Activated B cell treated with CpG ODN at 0.5 μM for 24 hours (primary cell): ENCODE measurements around the gene TH. TPM values are rescaled to one million over a fixed set of nuclear protein-coding genes. Genes with fewer than 3 reads are reported as not detected.

Experiments
- ATAC-seq: fragments of 200-7000 bp; cut with Tn5 transposase; one replicate; pipeline ENCODE4 v1.10.0; 2021; ENCODE audit warnings: low read depth, mild to moderate bottlenecking, moderate library complexity
- CTCF ChIA-PET: fragments of 350-600 bp; sonication (Branson Sonifier 250); formaldehyde crosslinking; loops from one replicate; lab custom pipeline; 2021; ENCODE audit warnings: antibody characterized with exemption; lab: Charles Lee
- POLR2A ChIA-PET: fragments of 350-600 bp; sonication (Branson Sonifier 250); formaldehyde crosslinking; loops from one replicate; lab custom pipeline; 2021; ENCODE audit warnings: antibody characterized with exemption; lab: Charles Lee
- DNase-seq: peaks from one replicate; pipeline ENCODE4 v3.0.0; 2022
- H3K27ac Mint-ChIP-seq: one replicate; pipeline ENCODE4 v1.8.0; 2020; ENCODE audit warnings: mixed read lengths
- H3K27me3 Mint-ChIP-seq: one replicate; pipeline ENCODE4 v1.8.0; 2021; ENCODE audit warnings: mixed read lengths
- H3K36me3 Mint-ChIP-seq: one replicate; pipeline ENCODE4 v1.8.0; 2021; ENCODE audit warnings: low read depth, mixed read lengths
- H3K4me1 Mint-ChIP-seq: one replicate; pipeline ENCODE4 v1.8.0; 2021; ENCODE audit warnings: mixed read lengths
- H3K4me3 Mint-ChIP-seq: one replicate; pipeline ENCODE4 v1.8.0; 2020; ENCODE audit warnings: mild to moderate bottlenecking, mixed read lengths
- H3K9me3 Mint-ChIP-seq: one replicate; pipeline ENCODE4 v1.8.0; 2020; ENCODE audit warnings: mixed read lengths
- intact Hi-C: fragments of 100-400 bp; cut with micrococcal nuclease; formaldehyde crosslinking; loops from one replicate; pipeline ENCODE4 v1.15.1; 2024
- total RNA-seq: library from RNA; stranded (reverse); gene quantifications from 2 replicates; pipeline ENCODE4 v1.2.3, GENCODE V29; 2022
- TF ChIP-seq, protein P1 (sequence below): fragments of 200-600 bp; IDR thresholded peaks from one replicate; pipeline ENCODE4 v1.8.0; 2022; ENCODE audit warnings: antibody characterized with exemption, mild to moderate bottlenecking

The TH gene
- total RNA-seq, 1 donor from 2014 or later = not detected

DNA sequence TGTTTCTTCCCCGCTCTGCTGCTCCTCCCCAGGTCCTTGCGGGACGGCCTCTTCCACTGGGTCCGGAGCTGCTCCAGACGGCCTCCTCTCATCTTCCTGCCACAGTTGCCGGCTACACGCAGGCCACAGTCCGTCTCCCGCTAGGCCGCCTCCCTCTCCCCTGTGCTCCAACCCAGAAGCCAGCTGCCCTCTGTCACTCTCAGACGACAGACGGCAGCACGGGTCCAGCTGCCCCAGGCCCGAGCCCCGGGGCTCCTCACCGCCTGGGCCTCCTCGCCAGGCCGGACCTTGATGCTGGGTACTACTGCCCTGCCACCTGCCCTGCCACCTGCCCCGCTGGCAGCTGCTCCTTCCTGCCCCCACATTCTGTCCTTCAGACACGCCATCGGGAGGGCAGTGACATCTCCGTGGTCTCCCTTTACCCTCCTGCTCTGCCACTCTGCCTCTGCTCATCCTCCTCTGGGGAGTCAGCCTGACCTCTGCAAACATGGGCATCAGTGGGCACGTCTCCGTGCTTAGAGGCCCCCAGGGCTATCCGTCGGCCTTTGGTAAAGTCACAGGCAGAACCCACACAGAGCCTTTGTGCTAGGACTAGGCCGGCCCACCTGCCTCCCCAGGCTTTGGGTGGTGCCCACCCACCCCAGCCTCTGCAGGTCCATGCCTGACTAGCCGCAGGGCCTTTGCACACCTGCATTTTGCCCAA, 43.1 kb upstream of the TH start:
- Mint-ChIP-seq H3K36me3 (no peaks in the 10 kb centered on the region), H3K27me3 (peaks cover 10% of the 10 kb centered on the region), H3K27ac (no peak overlapping the region), H3K4me3 (no peak overlapping the region), H3K4me1 (peaks cover 3% of the 10 kb centered on the region), H3K9me3 (no peaks in the 10 kb centered on the region)
- CTCF ChIA-PET = no interaction called here
- intact Hi-C loops = no loop called here
- POLR2A ChIA-PET = no interaction called here
- ATAC-seq (no peak), DNase-seq (no peak)
- TF ChIP-seq, protein P1, sequence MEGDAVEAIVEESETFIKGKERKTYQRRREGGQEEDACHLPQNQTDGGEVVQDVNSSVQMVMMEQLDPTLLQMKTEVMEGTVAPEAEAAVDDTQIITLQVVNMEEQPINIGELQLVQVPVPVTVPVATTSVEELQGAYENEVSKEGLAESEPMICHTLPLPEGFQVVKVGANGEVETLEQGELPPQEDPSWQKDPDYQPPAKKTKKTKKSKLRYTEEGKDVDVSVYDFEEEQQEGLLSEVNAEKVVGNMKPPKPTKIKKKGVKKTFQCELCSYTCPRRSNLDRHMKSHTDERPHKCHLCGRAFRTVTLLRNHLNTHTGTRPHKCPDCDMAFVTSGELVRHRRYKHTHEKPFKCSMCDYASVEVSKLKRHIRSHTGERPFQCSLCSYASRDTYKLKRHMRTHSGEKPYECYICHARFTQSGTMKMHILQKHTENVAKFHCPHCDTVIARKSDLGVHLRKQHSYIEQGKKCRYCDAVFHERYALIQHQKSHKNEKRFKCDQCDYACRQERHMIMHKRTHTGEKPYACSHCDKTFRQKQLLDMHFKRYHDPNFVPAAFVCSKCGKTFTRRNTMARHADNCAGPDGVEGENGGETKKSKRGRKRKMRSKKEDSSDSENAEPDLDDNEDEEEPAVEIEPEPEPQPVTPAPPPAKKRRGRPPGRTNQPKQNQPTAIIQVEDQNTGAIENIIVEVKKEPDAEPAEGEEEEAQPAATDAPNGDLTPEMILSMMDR = no peak

DNA sequence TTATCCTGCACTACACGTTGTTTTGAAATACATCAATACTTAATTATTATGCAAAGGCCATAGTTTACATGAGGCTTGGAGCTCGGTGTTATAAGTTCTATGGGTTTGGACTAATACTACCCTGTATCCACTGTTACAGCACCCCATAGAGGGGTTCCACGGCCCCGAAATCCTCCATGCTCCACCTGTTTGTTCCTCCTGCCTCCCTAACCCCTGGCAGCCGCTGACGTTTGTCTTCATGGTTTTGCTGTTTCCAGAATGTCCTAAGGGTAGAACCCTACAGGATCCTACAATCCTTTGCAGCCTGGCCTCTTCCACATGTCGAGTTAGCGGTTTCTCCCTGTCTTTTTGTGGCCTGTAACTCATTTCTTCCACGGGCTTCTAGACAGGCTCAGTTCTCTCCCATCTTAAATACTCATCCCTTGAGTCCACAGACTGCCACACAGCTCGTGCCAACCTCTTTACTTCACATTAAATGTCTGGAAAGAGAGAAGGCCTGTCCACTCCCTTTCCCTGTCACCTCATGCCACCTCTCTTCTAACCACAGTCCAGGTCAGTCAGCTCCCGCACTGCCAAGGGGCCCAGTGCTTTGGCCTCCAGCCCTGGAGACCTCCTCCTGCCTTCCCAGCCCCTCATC, 42.4 kb upstream of the TH start:
- H3K36me3 Mint-ChIP-seq = no peaks in the 10 kb centered on the region
- POLR2A ChIA-PET = no interaction called here
- H3K4me3 Mint-ChIP-seq = no peak overlapping the region
- CTCF ChIA-PET = no interaction called here
- no peak for ATAC-seq
- H3K9me3 Mint-ChIP-seq = no peaks in the 10 kb centered on the region
- H3K27ac Mint-ChIP-seq = no peak overlapping the region
- no peak for DNase-seq
- TF ChIP-seq, protein P1 = no peak
- intact Hi-C loops = no loop called here
- peaks cover 2% of the 10 kb centered on the region for H3K4me1 Mint-ChIP-seq
- peaks cover 10% of the 10 kb centered on the region for H3K27me3 Mint-ChIP-seq

GRCh38 chr11:2213384-2213842, 41.8 kb upstream of the TH start:
- Mint-ChIP-seq H3K27me3 (peaks cover 10% of the 10 kb centered on the region), H3K4me1 (peaks cover 2% of the 10 kb centered on the region), H3K36me3 (no peaks in the 10 kb centered on the region), H3K4me3 (no peak overlapping the region), H3K9me3 (no peaks in the 10 kb centered on the region), H3K27ac (no peak overlapping the region)
- TF ChIP-seq, protein P1 = no peak
- DNase-seq (no peak), ATAC-seq (no peak)
- ChIA-PET CTCF (no interaction called here), POLR2A (no interaction called here)
- intact Hi-C loops = no loop called here

- ChIA-PET POLR2A (no interaction called here), CTCF (no interaction called here)
- Mint-ChIP-seq H3K4me3 (no peak overlapping the region), H3K9me3 (no peaks in the 10 kb centered on the region), H3K27me3 (peaks cover 15% of the 10 kb centered on the region), H3K4me1 (peaks cover 2% of the 10 kb centered on the region), H3K36me3 (no peaks in the 10 kb centered on the region), H3K27ac (no peak overlapping the region)
- TF ChIP-seq, protein P1 = no peak
- ATAC-seq (no peak), DNase-seq (no peak)
- intact Hi-C loops = no loop called here
Measured at GRCh38 chr11:2212411-2213251, 41.0 kb upstream of the TH start.
